ENCODE results near the gene SOWAHA.

The SOWAHA gene

DNA sequence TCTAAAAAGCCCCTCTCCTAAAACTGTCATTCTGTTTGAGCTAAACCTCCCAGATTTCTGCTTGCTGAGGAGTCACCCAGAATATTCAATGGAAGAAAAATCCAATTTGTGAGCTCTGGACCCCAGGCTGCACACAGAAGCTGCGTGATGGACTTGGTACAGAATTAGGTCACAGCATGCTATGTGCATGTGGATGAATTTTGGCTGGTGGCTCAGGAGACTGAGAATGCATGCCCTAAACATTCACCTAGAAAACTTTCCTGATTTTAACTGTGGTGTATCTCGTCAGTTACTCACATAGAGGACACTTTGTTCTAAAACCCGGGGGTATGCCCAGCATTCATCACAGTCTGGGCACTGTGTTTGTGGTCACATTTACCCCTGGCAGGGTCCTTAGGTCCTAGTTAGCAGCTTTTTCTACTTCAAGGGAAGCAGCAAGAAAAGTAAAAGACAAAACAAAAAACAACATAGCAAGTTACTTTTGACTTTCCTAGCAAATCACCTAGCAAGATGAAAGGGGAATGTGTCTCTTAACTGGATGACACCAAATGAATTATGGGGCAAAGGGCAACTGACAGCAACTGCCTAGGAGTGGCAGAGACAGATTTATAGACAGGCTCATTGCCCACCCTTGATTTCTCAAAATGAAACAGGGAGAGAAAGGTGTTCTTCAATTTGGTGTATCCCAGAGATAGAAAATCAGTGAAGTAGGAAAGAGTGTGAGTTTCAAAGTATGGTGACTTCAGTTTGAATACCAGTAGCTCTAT lies 25.6 kb downstream of the SOWAHA start:
- TF ChIP-seq, protein P1, sequence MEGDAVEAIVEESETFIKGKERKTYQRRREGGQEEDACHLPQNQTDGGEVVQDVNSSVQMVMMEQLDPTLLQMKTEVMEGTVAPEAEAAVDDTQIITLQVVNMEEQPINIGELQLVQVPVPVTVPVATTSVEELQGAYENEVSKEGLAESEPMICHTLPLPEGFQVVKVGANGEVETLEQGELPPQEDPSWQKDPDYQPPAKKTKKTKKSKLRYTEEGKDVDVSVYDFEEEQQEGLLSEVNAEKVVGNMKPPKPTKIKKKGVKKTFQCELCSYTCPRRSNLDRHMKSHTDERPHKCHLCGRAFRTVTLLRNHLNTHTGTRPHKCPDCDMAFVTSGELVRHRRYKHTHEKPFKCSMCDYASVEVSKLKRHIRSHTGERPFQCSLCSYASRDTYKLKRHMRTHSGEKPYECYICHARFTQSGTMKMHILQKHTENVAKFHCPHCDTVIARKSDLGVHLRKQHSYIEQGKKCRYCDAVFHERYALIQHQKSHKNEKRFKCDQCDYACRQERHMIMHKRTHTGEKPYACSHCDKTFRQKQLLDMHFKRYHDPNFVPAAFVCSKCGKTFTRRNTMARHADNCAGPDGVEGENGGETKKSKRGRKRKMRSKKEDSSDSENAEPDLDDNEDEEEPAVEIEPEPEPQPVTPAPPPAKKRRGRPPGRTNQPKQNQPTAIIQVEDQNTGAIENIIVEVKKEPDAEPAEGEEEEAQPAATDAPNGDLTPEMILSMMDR (IDR thresholded peaks at IDR 0.05; ENCODE audit: low read length, missing control alignments): no peak
- DNase-seq (ENCODE audit: low read depth): no peak
- H3K4me3 ChIP-seq (replicated peaks; ENCODE audit: low read depth, low read length): no peak overlapping the region

DNA sequence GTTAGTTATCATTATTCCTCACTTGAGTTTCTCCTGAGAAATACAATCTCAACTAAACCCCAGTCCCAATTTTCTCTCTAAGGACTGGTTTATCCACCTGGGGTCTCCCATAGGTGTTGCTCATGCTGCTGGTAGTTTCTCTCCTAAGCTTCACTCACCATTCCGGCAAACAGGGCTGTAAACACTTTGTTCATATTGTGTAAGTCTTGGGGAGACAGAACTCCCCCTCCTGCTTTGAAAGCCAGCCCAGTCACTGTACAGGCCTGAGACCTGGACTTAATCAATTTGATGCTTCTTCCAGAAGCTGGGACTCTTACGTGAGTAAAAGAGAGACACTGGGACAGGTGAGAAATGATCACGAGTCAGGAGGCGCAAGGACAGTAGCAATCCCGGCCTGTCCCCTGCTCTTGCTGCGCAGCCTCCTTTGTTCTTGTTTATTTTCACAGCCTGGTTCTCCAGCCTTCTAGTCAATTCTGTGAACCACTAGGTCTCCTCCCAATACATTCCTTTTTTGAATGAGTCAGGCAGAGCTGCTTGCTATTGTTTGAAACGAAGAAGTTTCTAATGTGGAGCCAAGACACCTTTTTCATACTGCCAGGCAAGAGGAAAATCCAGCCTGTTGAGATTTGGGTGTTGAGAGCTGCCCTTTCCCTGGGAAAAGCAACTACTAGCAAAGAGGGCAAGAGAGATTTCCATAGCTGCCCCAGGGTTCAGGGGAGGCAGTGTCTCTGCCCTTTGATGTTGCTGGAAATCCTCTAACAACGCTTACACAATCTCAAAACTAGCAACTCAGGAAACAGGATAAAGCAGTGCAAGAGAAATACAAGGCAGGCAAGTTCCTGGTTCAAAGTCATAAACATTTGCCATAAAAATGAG lies 26.6 kb downstream of the SOWAHA start:
- peak; percentile 86 for DNase-seq (ENCODE audit: low read depth)
- TF ChIP-seq, protein P1 (IDR thresholded peaks at IDR 0.05; ENCODE audit: low read length, missing control alignments): no peak

DNA sequence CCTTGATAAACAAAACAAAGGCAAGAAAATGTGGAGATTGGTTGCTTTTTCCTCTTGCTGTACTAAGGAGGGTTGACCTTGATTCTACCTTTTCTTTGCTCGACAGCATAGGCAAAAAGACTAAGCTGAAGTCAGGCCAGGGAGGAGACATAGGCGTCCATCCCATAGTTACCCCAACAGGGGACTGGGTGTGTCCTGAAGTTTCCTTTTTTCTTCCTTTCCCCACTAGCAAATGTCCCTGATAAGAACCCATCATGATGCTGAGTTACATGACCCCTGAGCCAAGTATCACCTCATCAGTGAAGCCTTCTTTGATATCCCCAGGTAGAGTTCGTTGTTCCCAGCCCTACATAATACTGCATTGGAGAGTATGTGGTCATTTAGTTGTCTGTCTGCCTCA lies 27.2 kb downstream of the SOWAHA start:
- no peak overlapping the region for H3K4me3 ChIP-seq (replicated peaks; ENCODE audit: low read depth, low read length)
- TF ChIP-seq, protein P1 (IDR thresholded peaks at IDR 0.05; ENCODE audit: low read length, missing control alignments): no peak
- DNase-seq (ENCODE audit: low read depth): no peak

More for the DNA sequence above, 26.6 kb downstream of the SOWAHA start:
- no peak overlapping the region for H3K4me3 ChIP-seq (replicated peaks; ENCODE audit: low read depth, low read length)

DNA sequence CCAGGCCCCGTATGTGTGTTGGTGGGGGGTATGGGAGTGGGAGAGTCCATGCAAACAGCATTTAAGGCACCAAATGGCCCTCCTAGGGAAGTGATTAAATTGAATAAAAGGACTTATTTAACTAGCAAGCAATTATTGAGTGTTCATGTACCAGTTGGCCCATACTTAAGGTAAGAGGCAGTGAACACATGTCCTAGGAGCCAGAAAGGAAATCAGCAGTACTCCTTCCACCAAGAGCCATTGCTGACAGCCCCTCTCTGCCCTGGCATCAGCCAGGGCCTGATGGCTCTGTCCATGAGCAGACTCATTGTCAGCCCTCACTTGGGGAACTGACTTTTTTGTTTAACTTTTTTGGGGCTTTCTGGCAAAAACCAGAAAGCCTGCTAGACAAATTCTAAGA lies 27.8 kb downstream of the SOWAHA start:
- DNase-seq (ENCODE audit: low read depth): no peak
- TF ChIP-seq, protein P1 (IDR thresholded peaks at IDR 0.05; ENCODE audit: low read length, missing control alignments): no peak
- no peak overlapping the region for H3K4me3 ChIP-seq (replicated peaks; ENCODE audit: low read depth, low read length)

DNA sequence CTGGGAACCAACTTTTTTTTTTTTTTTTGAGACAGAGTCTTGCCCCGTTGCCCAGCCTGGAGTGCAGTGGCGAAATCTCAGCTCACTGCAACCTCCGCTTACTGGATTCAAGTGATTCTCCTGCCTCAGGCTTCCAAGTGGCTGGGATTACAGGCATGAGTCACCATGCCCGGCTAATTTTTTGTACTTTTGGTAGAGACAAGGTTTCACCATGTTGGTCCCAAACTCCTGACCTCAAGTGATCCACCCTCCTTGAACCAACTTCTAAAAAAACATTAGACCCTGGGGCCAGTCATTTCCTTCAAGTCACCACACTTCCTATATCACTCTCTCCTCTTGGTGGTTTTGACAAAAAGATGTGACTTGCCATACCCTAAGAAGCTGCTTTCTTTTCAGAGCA lies 28.2 kb downstream of the SOWAHA start:
- DNase-seq (ENCODE audit: low read depth): peak; percentile 42
- TF ChIP-seq, protein P1 (IDR thresholded peaks at IDR 0.05; ENCODE audit: low read length, missing control alignments): no peak
- H3K4me3 ChIP-seq (replicated peaks; ENCODE audit: low read depth, low read length): no peak overlapping the region

DNA sequence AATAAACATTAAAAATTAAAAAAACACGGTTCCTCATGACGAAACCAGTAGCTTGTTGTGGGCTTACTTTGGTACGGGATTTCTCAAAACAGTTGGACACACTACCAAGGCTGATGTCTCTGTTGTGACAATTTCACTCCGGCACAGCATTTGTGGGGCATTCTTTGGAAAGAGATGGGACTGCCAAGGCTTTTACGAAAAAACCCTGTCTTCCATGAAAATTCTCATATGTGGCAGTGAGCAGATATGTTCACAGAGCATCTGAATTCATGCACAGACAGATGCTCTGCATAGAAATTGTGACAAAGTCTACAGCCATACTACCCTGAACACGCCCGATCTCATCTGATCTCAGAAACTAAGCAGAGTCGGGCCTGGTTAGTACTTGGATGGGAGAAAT lies 35.2 kb downstream of the SOWAHA start:
- no peak overlapping the region for H3K4me3 ChIP-seq (replicated peaks; ENCODE audit: low read depth, low read length)
- DNase-seq (ENCODE audit: low read depth): no peak
- TF ChIP-seq, protein P1 (IDR thresholded peaks at IDR 0.05; ENCODE audit: low read length, missing control alignments): no peak
